Aorta (tissue), 5 donors: Measurements from ENCODE around the gene NHP2. TPM values are rescaled to one million over a fixed set of nuclear protein-coding genes. Genes with fewer than 3 reads are reported as not detected.

ENCODE experiments used
- ATAC-seq: fragments of 200-7000 bp; cut with Tn5 transposase; one replicate; pipeline ENCODE4 v1.9.1; 2022; ENCODE audit warnings: moderate library complexity; ENCODE audit not compliant: low FRiP score
- DNase-seq, 2 donors: peaks; one replicate each; pipeline ENCODE4 v3.0.0-alpha.2; 2020
- H3K27ac ChIP-seq, 2 donors: one replicate each; pipeline ENCODE4 v1.5.1; 2013; ENCODE audit warnings: low read length in 2 of 2, mild to moderate bottlenecking in 2 of 2, moderate library complexity in 2 of 2, control low read depth in 1 of 2, inconsistent platforms in 1 of 2, low read depth in 1 of 2
- H3K27me3 ChIP-seq, 2 donors: one replicate each; pipeline ENCODE4 v1.6.1; 2013; ENCODE audit warnings: control low read depth in 1 of 2, low read length in 1 of 2, mild to moderate bottlenecking in 1 of 2, moderate library complexity in 1 of 2; ENCODE audit not compliant: insufficient read depth in 2 of 2, control insufficient read depth in 1 of 2
- H3K36me3 ChIP-seq, 2 donors: one replicate each; pipeline ENCODE4 v1.6.1; 2013; ENCODE audit warnings: control low read depth in 1 of 2, low read length in 1 of 2, mild to moderate bottlenecking in 1 of 2; ENCODE audit not compliant: insufficient read depth in 2 of 2, control insufficient read depth in 1 of 2
- H3K4me1 ChIP-seq, 2 donors: one replicate each; pipeline ENCODE4 v1.6.1; 2013; ENCODE audit warnings: low read length in 2 of 2, control low read depth in 1 of 2, mild to moderate bottlenecking in 1 of 2, moderate library complexity in 1 of 2; ENCODE audit not compliant: insufficient read depth in 2 of 2, control insufficient read depth in 1 of 2
- H3K4me3 ChIP-seq, 2 donors: one replicate each; pipeline ENCODE4 v1.5.1; 2013; ENCODE audit warnings: low read length in 2 of 2, control low read depth in 1 of 2, mild to moderate bottlenecking in 1 of 2
- H3K9me3 ChIP-seq: one replicate; pipeline ENCODE4 v1.6.1; 2013; ENCODE audit warnings: mild to moderate bottlenecking, low read length; ENCODE audit not compliant: control insufficient read depth
- WGBS, 2 donors: extraction: QIAGEN DNeasy Blood & Tissue Kit; methylation state at CpG; one replicate each; pipeline ENCODE4 v1.1.7; 2013; 5-methylcytosine and 5-hydroxymethylcytosine counted together
- intact Hi-C, 2 donors: fragments of 100-400 bp; cut with DNase I; formaldehyde crosslinking; loops; one replicate each; pipeline versions ENCODE4 v1.14.2 to v1.15.0; 2022
- polyA plus RNA-seq, 2 donors: library from polyadenylated mRNA; stranded (reverse); fragments of 200-250 nt; gene quantifications; one replicate each; pipeline ENCODE4 v1.2.3, GENCODE V29; 2013
- total RNA-seq, 2 donors: library from RNA; stranded (reverse); fragmentation: NEBNext Ultra II Directional; extraction: Animal tissue kit (Norgen Biotek cat#: 25700); gene quantifications; one replicate each; pipeline ENCODE4 v1.2.1, GENCODE V29; 2021
- donor health status: healthy with polysubstance abuse.
- donor health status: Bipolar disorder and iron deficiency.
- donor health status: DM: no; HTN: no; CAD: no.
- donor health status: DM: no; HTN: no; CAD: no.
- donor health status: DM: yes; HTN: yes; CAD: no.

NHP2 gene
- total and polyA plus RNA-seq, 4 donors: 55.7 to 130 (median 83.4) TPM

GRCh38 chr5:178162481-178162880 lies 8.8 kb upstream of the NHP2 start:
- WGBS, 2 donors: 73 to 74% methylated on average over 9 of the region's 9 CpGs
- no peaks in the 10 kb centered on the region for H3K27me3 ChIP-seq
- ATAC-seq (no peak), DNase-seq (no peak)
- no peaks in the 10 kb centered on the region for H3K4me1 ChIP-seq
- H3K27ac ChIP-seq: no peak overlapping the region
- intact Hi-C loops: loop anchor here in 1 of 2 donors (5.0 to 10.0 kb wide), 2 partner anchors 85 to 558 kb away; partner anchors contain the start of gene B4GALT7
- H3K36me3 ChIP-seq: no peaks in the 10 kb centered on the region
- no peak overlapping the region for H3K4me3 ChIP-seq
- no peaks in the 10 kb centered on the region for H3K9me3 ChIP-seq

GRCh38 chr5:178160176-178160575 lies 6.5 kb upstream of the NHP2 start:
- intact Hi-C loops: loop anchor here in 1 of 2 donors (5.0 to 10.0 kb wide), 2 partner anchors 83 to 555 kb away; partner anchors contain the start of gene B4GALT7
- H3K4me3 ChIP-seq: no peak overlapping the region
- H3K27ac ChIP-seq: no peak overlapping the region
- ATAC-seq (no peak), DNase-seq (no peak)
- no peaks in the 10 kb centered on the region for H3K27me3 ChIP-seq
- WGBS, 2 donors: 87 to 92% methylated on average over 5 of the region's 5 CpGs
- H3K9me3 ChIP-seq: no peaks in the 10 kb centered on the region
- no peaks in the 10 kb centered on the region for H3K36me3 ChIP-seq
- H3K4me1 ChIP-seq: no peaks in the 10 kb centered on the region

- WGBS, 2 donors: 82% methylated on average over 8 of the region's 8 CpGs
- ATAC-seq: no peak
- Histone ChIP-seq H3K4me3 (no peak overlapping the region), H3K36me3 (no peaks in the 10 kb centered on the region), H3K4me1 (no peaks in the 10 kb centered on the region), H3K9me3 (no peaks in the 10 kb centered on the region), H3K27ac (no peak overlapping the region), H3K27me3 (no peaks in the 10 kb centered on the region)
- no peak for DNase-seq
- intact Hi-C loops: no loop called here
Observed at GRCh38 chr5:178155065-178155464, 1.4 kb upstream of the NHP2 start.

GRCh38 chr5:178152491-178153444 lies 917 bp downstream of the NHP2 start:
- no peak for ATAC-seq
- H3K27ac ChIP-seq: no peak overlapping the region
- no peaks in the 10 kb centered on the region for H3K4me1 ChIP-seq
- intact Hi-C loops: loop anchor here in 1 of 2 donors (5.0 kb wide), 1 partner anchor 55 kb away; no protein-coding TSS in a partner anchor
- peak in 1 of 2 donors; percentile 73 for DNase-seq
- WGBS, 2 donors: 51 to 52% methylated on average over 31 of the region's 31 CpGs
- no peaks in the 10 kb centered on the region for H3K27me3 ChIP-seq
- no peaks in the 10 kb centered on the region for H3K9me3 ChIP-seq
- peaks cover 0 to 2% of the 10 kb centered on the region in 2 donors for H3K36me3 ChIP-seq
- H3K4me3 ChIP-seq: peak overlapping the region; percentile 20 to 60

GRCh38 chr5:178150977-178151734 lies 2.5 kb downstream of the NHP2 start:
- 48 to 58% methylated on average over 11 of the region's 11 CpGs for WGBS, 2 donors
- DNase-seq (peak in 1 of 2 donors; percentile 50), ATAC-seq (no peak)
- intact Hi-C loops: loop anchor here in 1 of 2 donors (5.0 kb wide), 1 partner anchor 56 kb away; no protein-coding TSS in a partner anchor
- H3K4me3 ChIP-seq: no peak overlapping the region
- no peaks in the 10 kb centered on the region for H3K9me3 ChIP-seq
- no peaks in the 10 kb centered on the region for H3K4me1 ChIP-seq
- no peak overlapping the region for H3K27ac ChIP-seq
- peaks cover 0 to 2% of the 10 kb centered on the region in 2 donors for H3K36me3 ChIP-seq
- no peaks in the 10 kb centered on the region for H3K27me3 ChIP-seq

GRCh38 chr5:178149199-178149932 lies 4.3 kb downstream of the NHP2 start:
- Histone ChIP-seq H3K9me3 (no peaks in the 10 kb centered on the region), H3K27ac (no peak overlapping the region), H3K27me3 (no peaks in the 10 kb centered on the region), H3K4me3 (no peak overlapping the region), H3K36me3 (peaks cover 0 to 2% of the 10 kb centered on the region in 2 donors), H3K4me1 (no peaks in the 10 kb centered on the region)
- 69 to 74% methylated on average over 11 of the region's 11 CpGs for WGBS, 2 donors
- ATAC-seq: no peak
- peak in 1 of 2 donors; percentile 64 for DNase-seq
- intact Hi-C loops: no loop called here

GRCh38 chr5:178147406-178147805 lies 6.3 kb downstream of the NHP2 start:
- WGBS, 2 donors: 89 to 90% methylated on average over 15 of the region's 15 CpGs
- no peak for ATAC-seq

More at GRCh38 chr5:178147406-178147805, 6.3 kb downstream of the NHP2 start:
- Histone ChIP-seq H3K9me3 (no peaks in the 10 kb centered on the region), H3K4me3 (no peak overlapping the region), H3K36me3 (peaks cover 0 to 8% of the 10 kb centered on the region in 2 donors), H3K27ac (no peak overlapping the region), H3K27me3 (no peaks in the 10 kb centered on the region), H3K4me1 (no peaks in the 10 kb centered on the region)
- peak in 1 of 2 donors; percentile 64 for DNase-seq
- intact Hi-C loops: no loop called here
